Measurements from ENCODE around the gene KNOP1.

The KNOP1 gene

GRCh38 chr16:19708296-19709205, 9.5 kb downstream of the KNOP1 start:
- no peak for TF ChIP-seq CTCF (IDR thresholded peaks at IDR 0.05; ENCODE audit: low read depth, low read length)
- DNase-seq (ENCODE audit: low read depth, low spot score), result no peak
- in situ Hi-C loops (cut with HindIII; ENCODE audit: low sequenced_read_pairs), result no loop called here
- no peak overlapping the region for H3K4me3 ChIP-seq (ENCODE audit: low read depth, low read length)

- no peak for DNase-seq (ENCODE audit: low read depth, low spot score)
- TF ChIP-seq CTCF (IDR thresholded peaks at IDR 0.05; ENCODE audit: low read depth, low read length), result no peak
- H3K4me3 ChIP-seq (ENCODE audit: low read depth, low read length), result no peak overlapping the region
- in situ Hi-C loops (cut with HindIII; ENCODE audit: low sequenced_read_pairs), result no loop called here
Observed at GRCh38 chr16:19707569-19708295, 10.3 kb downstream of the KNOP1 start.

GRCh38 chr16:19706846-19707245, 11.2 kb downstream of the KNOP1 start:
- H3K4me3 ChIP-seq (ENCODE audit: low read depth, low read length), result no peak overlapping the region
- no peak for TF ChIP-seq CTCF (IDR thresholded peaks at IDR 0.05; ENCODE audit: low read depth, low read length)
- DNase-seq (ENCODE audit: low read depth, low spot score), result no peak
- in situ Hi-C loops (cut with HindIII; ENCODE audit: low sequenced_read_pairs), result no loop called here

- DNase-seq (ENCODE audit: low read depth, low spot score), result no peak
- no peak for TF ChIP-seq CTCF (IDR thresholded peaks at IDR 0.05; ENCODE audit: low read depth, low read length)
- H3K4me3 ChIP-seq (ENCODE audit: low read depth, low read length), result no peak overlapping the region
- in situ Hi-C loops (cut with HindIII; ENCODE audit: low sequenced_read_pairs), result no loop called here
Observed at GRCh38 chr16:19705843-19706242, 12.2 kb downstream of the KNOP1 start.

GRCh38 chr16:19705146-19705501, 12.9 kb downstream of the KNOP1 start:
- DNase-seq (ENCODE audit: low read depth, low spot score), result no peak
- TF ChIP-seq CTCF (IDR thresholded peaks at IDR 0.05; ENCODE audit: low read depth, low read length), result no peak
- no peak overlapping the region for H3K4me3 ChIP-seq (ENCODE audit: low read depth, low read length)
- in situ Hi-C loops (cut with HindIII; ENCODE audit: low sequenced_read_pairs), result no loop called here

- TF ChIP-seq CTCF (IDR thresholded peaks at IDR 0.05; ENCODE audit: low read depth, low read length), result no peak
- H3K4me3 ChIP-seq (ENCODE audit: low read depth, low read length), result no peak overlapping the region
- peak; percentile 43 for DNase-seq (ENCODE audit: low read depth, low spot score)
- in situ Hi-C loops (cut with HindIII; ENCODE audit: low sequenced_read_pairs), result no loop called here
Observed at GRCh38 chr16:19704321-19705145, 13.5 kb downstream of the KNOP1 start.

All from astrocyte of the spinal cord (primary cell).